AG20443 (cell line): ENCODE measurements around the gene SDK1.

Experiments
- DNase-seq: peaks from one replicate; pipeline ENCODE4 v3.0.0; 2012; ENCODE audit warnings: low spot score, mixed read lengths

The SDK1 gene

GRCh38 chr7:3300651-3301448, at the start of gene SDK1:
Gene SDK1 (plus strand): TSS chr7:3301252. CDS start chr7:3301587, 335 bp downstream.
- peak; percentile 91 for DNase-seq

- no peak for DNase-seq
Measured at GRCh38 chr7:3254718-3255117, 46.3 kb upstream of the SDK1 start.

GRCh38 chr7:3259711-3260400, 41.2 kb upstream of the SDK1 start:
- DNase-seq: no peak

GRCh38 chr7:3260401-3260715, 40.7 kb upstream of the SDK1 start:
- peak; percentile 60 for DNase-seq

- no peak for DNase-seq
Measured at GRCh38 chr7:3264693-3265339, 36.2 kb upstream of the SDK1 start.

- no peak for DNase-seq
Measured at GRCh38 chr7:3265388-3265787, 35.7 kb upstream of the SDK1 start.

GRCh38 chr7:3266240-3266639, 34.8 kb upstream of the SDK1 start:
- no peak for DNase-seq

- no peak for DNase-seq
Measured at GRCh38 chr7:3267966-3268690, 32.9 kb upstream of the SDK1 start.

GRCh38 chr7:3270362-3270761, 30.7 kb upstream of the SDK1 start:
- no peak for DNase-seq

- no peak for DNase-seq
Measured at GRCh38 chr7:3271298-3271697, 29.8 kb upstream of the SDK1 start.

- no peak for DNase-seq
Measured at GRCh38 chr7:3272691-3273141, 28.3 kb upstream of the SDK1 start.

GRCh38 chr7:3274131-3274530, 26.9 kb upstream of the SDK1 start:
- no peak for DNase-seq

GRCh38 chr7:3277604-3278572, 23.2 kb upstream of the SDK1 start:
- DNase-seq: no peak

- DNase-seq: no peak
Measured at GRCh38 chr7:3279147-3279818, 21.8 kb upstream of the SDK1 start.

GRCh38 chr7:3280445-3280844, 20.6 kb upstream of the SDK1 start:
- DNase-seq: no peak

- DNase-seq: no peak
Measured at GRCh38 chr7:3280946-3281656, 20.0 kb upstream of the SDK1 start.

- no peak for DNase-seq
Measured at GRCh38 chr7:3282457-3282856, 18.6 kb upstream of the SDK1 start.

- no peak for DNase-seq
Measured at GRCh38 chr7:3283130-3283704, 17.8 kb upstream of the SDK1 start.

GRCh38 chr7:3285652-3286051, 15.4 kb upstream of the SDK1 start:
- DNase-seq: no peak

GRCh38 chr7:3289996-3290395, 11.1 kb upstream of the SDK1 start:
- DNase-seq: no peak
